Upper lobe of left lung (tissue), 4 donors: ENCODE measurements around the gene DOCK1.

Source experiments
- EP300 ChIP-seq, 4 donors: sonication (generic); formaldehyde crosslinking; IDR thresholded peaks; one replicate each; pipeline ENCODE4 v1.5.1; 2017; ENCODE audit warnings: antibody characterized with exemption in 4 of 4, control low read depth in 2 of 4
- POLR2AphosphoS5 ChIP-seq, 2 donors: sonication (generic); formaldehyde crosslinking; IDR thresholded peaks; one replicate each; pipeline ENCODE4 v1.5.1; 2017; ENCODE audit warnings: antibody characterized with exemption in 2 of 2
- TF ChIP-seq, protein P1 (sequence below), 6 experiments: fragments of 450-650 bp in 4 of 6; fragments of 200-600 bp in 2 of 6; sonication (generic) in 2 of 6; IDR thresholded peaks; one replicate each; pipeline ENCODE4 v1.5.1; 2016 to 2019; ENCODE audit warnings: antibody characterized with exemption in 6 of 6

DNA sequence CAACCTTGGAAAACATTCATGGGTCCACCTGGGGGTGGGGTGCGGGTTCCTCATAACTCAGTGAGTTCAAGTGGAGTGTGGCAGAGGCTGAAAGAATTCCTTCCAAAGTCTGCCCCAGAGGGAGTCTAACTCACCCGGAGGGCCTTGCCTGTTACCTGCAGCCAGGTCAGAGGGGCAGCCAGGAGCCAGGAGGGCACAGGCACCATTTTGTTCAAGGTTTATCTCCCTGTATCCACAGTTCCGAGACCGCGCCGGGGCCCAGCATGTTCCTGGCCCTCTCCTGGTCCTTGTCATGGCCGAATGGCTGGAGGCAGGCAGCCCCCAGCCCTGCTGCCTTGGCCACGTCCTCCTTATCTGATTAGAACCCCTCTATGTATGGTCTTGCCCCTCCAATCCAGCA, 11.4 kb upstream of the DOCK1 start:
- TF ChIP-seq, protein P1, sequence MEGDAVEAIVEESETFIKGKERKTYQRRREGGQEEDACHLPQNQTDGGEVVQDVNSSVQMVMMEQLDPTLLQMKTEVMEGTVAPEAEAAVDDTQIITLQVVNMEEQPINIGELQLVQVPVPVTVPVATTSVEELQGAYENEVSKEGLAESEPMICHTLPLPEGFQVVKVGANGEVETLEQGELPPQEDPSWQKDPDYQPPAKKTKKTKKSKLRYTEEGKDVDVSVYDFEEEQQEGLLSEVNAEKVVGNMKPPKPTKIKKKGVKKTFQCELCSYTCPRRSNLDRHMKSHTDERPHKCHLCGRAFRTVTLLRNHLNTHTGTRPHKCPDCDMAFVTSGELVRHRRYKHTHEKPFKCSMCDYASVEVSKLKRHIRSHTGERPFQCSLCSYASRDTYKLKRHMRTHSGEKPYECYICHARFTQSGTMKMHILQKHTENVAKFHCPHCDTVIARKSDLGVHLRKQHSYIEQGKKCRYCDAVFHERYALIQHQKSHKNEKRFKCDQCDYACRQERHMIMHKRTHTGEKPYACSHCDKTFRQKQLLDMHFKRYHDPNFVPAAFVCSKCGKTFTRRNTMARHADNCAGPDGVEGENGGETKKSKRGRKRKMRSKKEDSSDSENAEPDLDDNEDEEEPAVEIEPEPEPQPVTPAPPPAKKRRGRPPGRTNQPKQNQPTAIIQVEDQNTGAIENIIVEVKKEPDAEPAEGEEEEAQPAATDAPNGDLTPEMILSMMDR (IDR thresholded peaks at IDR 0.05), result no peak
- TF ChIP-seq POLR2AphosphoS5 (IDR thresholded peaks at IDR 0.05) (no peak), EP300 (IDR thresholded peaks at IDR 0.05) (no peak)
